Measurements from ENCODE around the gene GP9.

DNA sequence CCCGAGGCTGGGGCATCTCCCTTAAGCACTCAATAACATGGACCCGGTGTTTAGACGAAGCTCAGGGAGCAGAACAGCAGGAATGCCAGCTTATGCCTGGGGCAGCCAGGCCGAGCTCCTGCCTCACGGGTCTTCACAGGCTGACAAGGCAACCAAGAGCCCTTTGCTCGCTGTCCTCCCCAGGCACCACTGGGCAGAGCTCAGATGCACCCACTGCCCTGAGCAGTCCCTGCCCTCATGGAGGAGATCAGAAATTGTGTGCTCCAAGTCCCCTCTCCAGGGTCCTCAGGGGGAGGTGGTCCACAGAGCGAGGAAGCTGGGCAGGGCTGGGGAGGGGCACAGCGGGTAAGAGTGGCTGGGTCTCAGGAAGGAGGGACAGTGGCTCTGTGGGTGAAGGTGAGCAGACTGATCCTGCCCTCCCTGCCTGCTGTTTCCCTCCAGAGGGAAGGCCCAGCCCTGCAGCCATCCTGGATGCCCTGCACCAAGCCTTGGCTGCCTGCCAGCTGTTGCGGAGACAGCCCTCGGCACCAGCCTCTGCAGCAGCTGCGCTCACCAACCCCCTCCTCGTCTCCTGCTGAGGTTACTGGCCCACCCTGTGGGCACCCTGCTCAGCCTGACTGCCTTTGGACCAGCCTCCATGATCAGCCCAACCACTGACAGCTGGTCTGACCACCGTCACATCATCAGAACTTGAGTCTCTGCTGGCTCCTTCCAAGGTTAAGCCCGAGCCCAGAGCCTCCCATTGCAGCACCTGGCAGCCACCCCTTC lies 21.1 kb upstream of the GP9 start:
- TF ChIP-seq, protein P1, sequence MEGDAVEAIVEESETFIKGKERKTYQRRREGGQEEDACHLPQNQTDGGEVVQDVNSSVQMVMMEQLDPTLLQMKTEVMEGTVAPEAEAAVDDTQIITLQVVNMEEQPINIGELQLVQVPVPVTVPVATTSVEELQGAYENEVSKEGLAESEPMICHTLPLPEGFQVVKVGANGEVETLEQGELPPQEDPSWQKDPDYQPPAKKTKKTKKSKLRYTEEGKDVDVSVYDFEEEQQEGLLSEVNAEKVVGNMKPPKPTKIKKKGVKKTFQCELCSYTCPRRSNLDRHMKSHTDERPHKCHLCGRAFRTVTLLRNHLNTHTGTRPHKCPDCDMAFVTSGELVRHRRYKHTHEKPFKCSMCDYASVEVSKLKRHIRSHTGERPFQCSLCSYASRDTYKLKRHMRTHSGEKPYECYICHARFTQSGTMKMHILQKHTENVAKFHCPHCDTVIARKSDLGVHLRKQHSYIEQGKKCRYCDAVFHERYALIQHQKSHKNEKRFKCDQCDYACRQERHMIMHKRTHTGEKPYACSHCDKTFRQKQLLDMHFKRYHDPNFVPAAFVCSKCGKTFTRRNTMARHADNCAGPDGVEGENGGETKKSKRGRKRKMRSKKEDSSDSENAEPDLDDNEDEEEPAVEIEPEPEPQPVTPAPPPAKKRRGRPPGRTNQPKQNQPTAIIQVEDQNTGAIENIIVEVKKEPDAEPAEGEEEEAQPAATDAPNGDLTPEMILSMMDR (conservative IDR thresholded peaks at IDR 0.05; ENCODE audit: low read length): no peak
- TF ChIP-seq EZH2phosphoT487 (IDR thresholded peaks at IDR 0.05; ENCODE audit: borderline replicate concordance, low read depth, low read length): no peak
